H1 (cell line): ENCODE results near the gene PLIN1. TPM values are rescaled to one million over a fixed set of nuclear protein-coding genes. Genes with fewer than 3 reads are reported as not detected.

Experiments used
- BACH1 ChIP-seq: IDR thresholded peaks from 2 replicates; pipeline ENCODE4 v1.6.1; 2012; ENCODE audit warnings: low read length, improper control_type of control experiment
- CHD7 ChIP-seq: fragments of 300-600 bp; sonication (generic); IDR thresholded peaks from 2 replicates; pipeline ENCODE4 v1.7.1; 2012; ENCODE audit warnings: low read length, moderate library complexity, mild to moderate bottlenecking, inconsistent platforms; ENCODE audit not compliant: insufficient replicate concordance
- EP300 ChIP-seq, 2 experiments: IDR thresholded peaks; 1 replicate in 1 of 2; 2 replicates in 1 of 2; pipeline ENCODE4 v1.6.1; 2011 to 2012; ENCODE audit warnings: low read depth in 2 of 2, low read length in 2 of 2, mild to moderate bottlenecking in 2 of 2, borderline replicate concordance in 1 of 2, inconsistent platforms in 1 of 2, moderate library complexity in 1 of 2
- GABPA ChIP-seq: IDR thresholded peaks from 2 replicates; pipeline ENCODE4 v1.6.1; 2011; ENCODE audit warnings: mild to moderate bottlenecking, low read length, moderate library complexity, borderline replicate concordance; ENCODE audit not compliant: insufficient read depth
- GTF2F1 ChIP-seq: IDR thresholded peaks from 2 replicates; pipeline ENCODE4 v1.6.1; 2012; ENCODE audit warnings: low read depth, low read length, improper control_type of control experiment, borderline replicate concordance
- MAX ChIP-seq: IDR thresholded peaks from 2 replicates; pipeline ENCODE4 v1.6.1; 2012; ENCODE audit warnings: inconsistent platforms
- NRF1 ChIP-seq: IDR thresholded peaks from 2 replicates; pipeline ENCODE4 v1.6.1; 2011; ENCODE audit warnings: mild to moderate bottlenecking, low read depth, low read length, improper control_type of control experiment
- SP1 ChIP-seq: IDR thresholded peaks from 2 replicates; pipeline ENCODE4 v1.6.1; 2011; ENCODE audit warnings: low read depth, low read length
- SP4 ChIP-seq: IDR thresholded peaks from 2 replicates; pipeline ENCODE4 v1.6.1; 2012; ENCODE audit warnings: low read length, inconsistent platforms
- TAF7 ChIP-seq: optimal IDR thresholded peaks from 2 replicates; pipeline ENCODE3; 2011; ENCODE audit warnings: low read depth, mild to moderate bottlenecking, inconsistent platforms, low read length, moderate library complexity, borderline replicate concordance
- TEAD4 ChIP-seq: IDR thresholded peaks from 2 replicates; pipeline ENCODE4 v1.6.1; 2012; ENCODE audit warnings: low read depth, low read length, inconsistent platforms, mixed read lengths
- polyA plus RNA-seq, 7 experiments: library from polyadenylated mRNA; depleted of rRNA in 3 of 7; stranded (reverse) in 5 of 7; unstranded in 2 of 7; fragments of >200 nt in 5 of 7; fragments of 200-250 nt in 2 of 7; gene quantifications; 1 replicate in 5 of 7; 2 replicates in 1 of 7; 4 replicates in 1 of 7; pipeline versions ENCODE4 v1.2.1 to v1.2.3, GENCODE V29; 2011 to 2013; ENCODE audit warnings: missing spikeins in 2 of 7, mixed read lengths in 2 of 7
- total RNA-seq: library from RNA; stranded (reverse); fragmentation: NEBNext Ultra II Directional; extraction: Animal tissue kit (Norgen Biotek cat#: 25700); gene quantifications from 2 replicates; pipeline ENCODE4 v1.2.1, GENCODE V29; 2021

Gene PLIN1
- total and polyA plus RNA-seq, 2 of the 8 experiments (the other 6 are each of a cell fraction or from before 2014, with no cell fraction given) = 0.33 TPM; not detected in 1

GRCh38 chr15:89669309-89669865 is 9.8 kb downstream of the PLIN1 start (continued):
- TF ChIP-seq CHD7 = no peak
- TF ChIP-seq TAF7 = no peak
- no peak for TF ChIP-seq NRF1
- no peak for TF ChIP-seq SP4
- TF ChIP-seq EP300 (IDR thresholded peaks at IDR 0.05; ENCODE audit: borderline replicate concordance in 1 of 2, low read depth in 2 of 2, low read length in 2 of 2) = no peak
- TF ChIP-seq BACH1 = no peak
- no peak for TF ChIP-seq GTF2F1
- TF ChIP-seq GABPA = no peak
- TF ChIP-seq SP1 = no peak
- no peak for TF ChIP-seq TEAD4
- TF ChIP-seq MAX = no peak
